ENCODE data around the gene CCNB3. TPM values are rescaled to one million over a fixed set of nuclear protein-coding genes. Genes with fewer than 3 reads are reported as not detected.
A peak's percentile ranks its signal among the peaks of the same experiment; 100 is the strongest.

The CCNB3 gene
- total RNA-seq, 1 experiment from 2014 or later = 0.35 TPM

GRCh38 chrX:50206753-50207152 is 2.2 kb downstream of the CCNB3 start:
- no peak overlapping the region for H3K23ac ChIP-seq (ENCODE audit: insufficient read length, low read depth, low read length)
- no peak overlapping the region for H4K8ac ChIP-seq (replicated peaks; ENCODE audit: insufficient read length, low read depth, low read length)
- Mint-ChIP-seq H3K9me3 (peaks cover 51 to 62% of the 10 kb centered on the region in 2 experiments), H3K36me3 (ENCODE audit: insufficient read depth in 1 of 3, low read depth in 3 of 3) (0 out of 7 replicates have a peak, but pooled peaks cover 0 to 3% (median 0%) of the 10 kb centered on the region in 3 experiments), H3K27me3 (ENCODE audit: low read depth) (no peaks in the 10 kb centered on the region), H3K4me1 (peaks cover 3 to 7% of the 10 kb centered on the region in 2 experiments; a peak in 3 of 4 replicates), H3K27ac (no peak overlapping the region), H3K4me3 (no peak overlapping the region)
- H3K23me2 ChIP-seq (ENCODE audit: insufficient read length, low read depth, low read length, poor library complexity, severe bottlenecking) = no peaks in the 10 kb centered on the region
- no CpG with 5 or more reads among the region's 11 CpGs for WGBS (ENCODE audit: extremely low coverage, insufficient read length, low lambda C conversion rate)
- H2AFZ ChIP-seq (ENCODE audit: low read length) = no peak overlapping the region
- no peak overlapping the region for H2BK120ac ChIP-seq (ENCODE audit: low read depth, low read length, poor library complexity, severe bottlenecking)
- no peak overlapping the region for H2BK5ac ChIP-seq (ENCODE audit: insufficient read length, low read length)
- H2BK20ac ChIP-seq (ENCODE audit: low read depth, low read length, poor library complexity, severe bottlenecking) = no peak overlapping the region
- H3K9ac ChIP-seq (ENCODE audit: extremely low read depth, insufficient read length, low read length) = no peak overlapping the region
- no peak overlapping the region for H2BK12ac ChIP-seq (ENCODE audit: insufficient read length, low read depth, low read length)
- H3K9me3 ChIP-seq (ENCODE audit: control insufficient read depth, low read depth, low read length) = no peaks in the 10 kb centered on the region
- H3K79me2 ChIP-seq (ENCODE audit: insufficient read depth, low read length) = no peaks in the 10 kb centered on the region
- no peaks in the 10 kb centered on the region for H4K20me1 ChIP-seq (ENCODE audit: control insufficient read depth, insufficient read depth, insufficient read length)
- TF ChIP-seq, protein P1, sequence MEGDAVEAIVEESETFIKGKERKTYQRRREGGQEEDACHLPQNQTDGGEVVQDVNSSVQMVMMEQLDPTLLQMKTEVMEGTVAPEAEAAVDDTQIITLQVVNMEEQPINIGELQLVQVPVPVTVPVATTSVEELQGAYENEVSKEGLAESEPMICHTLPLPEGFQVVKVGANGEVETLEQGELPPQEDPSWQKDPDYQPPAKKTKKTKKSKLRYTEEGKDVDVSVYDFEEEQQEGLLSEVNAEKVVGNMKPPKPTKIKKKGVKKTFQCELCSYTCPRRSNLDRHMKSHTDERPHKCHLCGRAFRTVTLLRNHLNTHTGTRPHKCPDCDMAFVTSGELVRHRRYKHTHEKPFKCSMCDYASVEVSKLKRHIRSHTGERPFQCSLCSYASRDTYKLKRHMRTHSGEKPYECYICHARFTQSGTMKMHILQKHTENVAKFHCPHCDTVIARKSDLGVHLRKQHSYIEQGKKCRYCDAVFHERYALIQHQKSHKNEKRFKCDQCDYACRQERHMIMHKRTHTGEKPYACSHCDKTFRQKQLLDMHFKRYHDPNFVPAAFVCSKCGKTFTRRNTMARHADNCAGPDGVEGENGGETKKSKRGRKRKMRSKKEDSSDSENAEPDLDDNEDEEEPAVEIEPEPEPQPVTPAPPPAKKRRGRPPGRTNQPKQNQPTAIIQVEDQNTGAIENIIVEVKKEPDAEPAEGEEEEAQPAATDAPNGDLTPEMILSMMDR (conservative IDR thresholded peaks at IDR 0.05) = peak; percentile 39; the same call in 1 of the 3 replicates
- H3K4ac ChIP-seq (ENCODE audit: low read depth, low read length) = no peak overlapping the region
- no peak overlapping the region for H3K14ac ChIP-seq (ENCODE audit: insufficient read depth, low read length)
- H3K18ac ChIP-seq (ENCODE audit: insufficient read length, low read depth, low read length) = no peak overlapping the region
- no peak overlapping the region for H4K91ac ChIP-seq (ENCODE audit: insufficient read length, low read depth, low read length)
- H2AK5ac ChIP-seq (ENCODE audit: insufficient read length, low read length) = no peak overlapping the region
- no peaks in the 10 kb centered on the region for H3K79me1 ChIP-seq (ENCODE audit: insufficient read depth, low read depth, low read length, poor library complexity, severe bottlenecking)
- H3K4me1 ChIP-seq (ENCODE audit: insufficient read depth, low read length) = no peaks in the 10 kb centered on the region; the same call in 1 of the 2 replicates
- H3K27ac ChIP-seq (ENCODE audit: insufficient read length, low read depth, low read length) = no peak overlapping the region
- H3K56ac ChIP-seq (ENCODE audit: insufficient read length, low read depth, low read length) = no peak overlapping the region
- no peak overlapping the region for H3K4me2 ChIP-seq (ENCODE audit: insufficient read depth, insufficient read length, low read length)
- H2BK15ac ChIP-seq (ENCODE audit: low read depth, low read length) = no peak overlapping the region
- no peak overlapping the region for H3T11ph ChIP-seq (ENCODE audit: low read length)
- H4K5ac ChIP-seq (ENCODE audit: insufficient read length, low read depth, low read length) = no peak overlapping the region
- no peak for DNase-seq
- no peaks in the 10 kb centered on the region for H3K27me3 ChIP-seq (ENCODE audit: insufficient read depth, low read length)

Measured in H9 (cell line).